Karpas-422 (cell line): ENCODE data around the gene TMEFF2. TPM values are rescaled to one million over a fixed set of nuclear protein-coding genes. Genes with fewer than 3 reads are reported as not detected.

Experiments
- DNase-seq: peaks from one replicate; pipeline ENCODE4 v3.0.0-alpha.2; 2015
- H2AFZ ChIP-seq: fragments of 200-600 bp; sonication (generic); 2 replicates; pipeline ENCODE4 v1.6.1; 2014; ENCODE audit warnings: antibody characterized with exemption, low read length, mixed read lengths
- H3K27ac ChIP-seq: fragments of 200-600 bp; sonication (generic); 2 replicates; pipeline ENCODE4 v1.5.1; 2014; ENCODE audit warnings: mild to moderate bottlenecking, low read length, moderate library complexity
- H3K27me3 ChIP-seq: fragments of 200-600 bp; sonication (generic); 2 replicates; pipeline ENCODE4 v1.6.1; 2014; ENCODE audit warnings: low read length, mixed read lengths
- H3K36me3 ChIP-seq: fragments of 200-600 bp; sonication (generic); 2 replicates; pipeline ENCODE4 v1.6.1; 2014; ENCODE audit warnings: low read length, mixed read lengths; ENCODE audit not compliant: insufficient read depth
- H3K4me1 ChIP-seq: fragments of 200-600 bp; sonication (generic); 2 replicates; pipeline ENCODE4 v1.6.1; 2014; ENCODE audit warnings: mild to moderate bottlenecking, low read length, mixed read lengths
- H3K4me2 ChIP-seq: fragments of 200-600 bp; sonication (generic); 2 replicates; pipeline ENCODE4 v1.6.1; 2014; ENCODE audit warnings: low read length, low read depth, mild to moderate bottlenecking; ENCODE audit not compliant: poor library complexity, severe bottlenecking
- H3K4me3 ChIP-seq: fragments of 200-600 bp; sonication (generic); 2 replicates; pipeline ENCODE4 v1.5.1; 2014; ENCODE audit warnings: mild to moderate bottlenecking, antibody characterized with exemption, low read length, mixed read lengths
- H3K79me2 ChIP-seq: fragments of 200-600 bp; sonication (generic); 2 replicates; pipeline ENCODE4 v1.6.1; 2014; ENCODE audit warnings: mild to moderate bottlenecking, low read length, mixed read lengths
- H3K9ac ChIP-seq: fragments of 200-600 bp; sonication (generic); 2 replicates; pipeline ENCODE4 v1.6.0; 2014; ENCODE audit warnings: low read length
- H3K9me2 ChIP-seq: fragments of 200-600 bp; sonication (generic), shearing (Covaris generic); replicated peaks from 2 replicates; pipeline ENCODE4 v1.6.0; 2014; ENCODE audit warnings: mild to moderate bottlenecking, low read length, moderate library complexity; ENCODE audit not compliant: insufficient read depth
- H3K9me3 ChIP-seq: fragments of 300-700, 200-600 bp; sonication (generic); 2 replicates; pipeline ENCODE4 v1.6.1; 2014; ENCODE audit warnings: low read length, mixed read lengths
- H4K20me1 ChIP-seq: fragments of 200-600 bp; sonication (generic); 2 replicates; pipeline ENCODE4 v1.6.1; 2014; ENCODE audit warnings: mild to moderate bottlenecking, antibody characterized with exemption, low read length, low read depth; ENCODE audit not compliant: insufficient read depth
- total RNA-seq: library from RNA; depleted of rRNA; stranded (reverse); fragments of >200 nt; shearing (Covaris generic); gene quantifications from 2 replicates; pipeline ENCODE4 v1.2.3, GENCODE V29; 2014; ENCODE audit warnings: low replicate concordance

TMEFF2 gene
- total RNA-seq, 1 experiment from 2014 or later, result not detected

GRCh38 chr2:191976436-191976835, 218.3 kb downstream of the TMEFF2 start:
- no peak overlapping the region for H2AFZ ChIP-seq
- H3K4me2 ChIP-seq, result no peak overlapping the region
- no peaks in the 10 kb centered on the region for H3K27me3 ChIP-seq
- H3K79me2 ChIP-seq, result no peaks in the 10 kb centered on the region
- no peaks in the 10 kb centered on the region for H3K4me1 ChIP-seq
- no peaks in the 10 kb centered on the region for H3K9me2 ChIP-seq
- DNase-seq, result no peak
- H3K9me3 ChIP-seq, result no peaks in the 10 kb centered on the region
- no peak overlapping the region for H3K27ac ChIP-seq
- no peaks in the 10 kb centered on the region for H4K20me1 ChIP-seq
- no peak overlapping the region for H3K4me3 ChIP-seq
- no peak overlapping the region for H3K9ac ChIP-seq
- no peaks in the 10 kb centered on the region for H3K36me3 ChIP-seq

- no peaks in the 10 kb centered on the region for H3K9me3 ChIP-seq
- no peak overlapping the region for H3K4me3 ChIP-seq
- H3K4me1 ChIP-seq, result no peaks in the 10 kb centered on the region
- no peaks in the 10 kb centered on the region for H3K36me3 ChIP-seq
- no peaks in the 10 kb centered on the region for H4K20me1 ChIP-seq
- H3K9me2 ChIP-seq, result no peaks in the 10 kb centered on the region
- no peak overlapping the region for H2AFZ ChIP-seq
- H3K9ac ChIP-seq, result no peak overlapping the region
- no peak overlapping the region for H3K27ac ChIP-seq
- H3K4me2 ChIP-seq, result no peak overlapping the region
- H3K27me3 ChIP-seq, result no peaks in the 10 kb centered on the region
- H3K79me2 ChIP-seq, result no peaks in the 10 kb centered on the region
- no peak for DNase-seq
Observed at GRCh38 chr2:191974676-191975075, 220.1 kb downstream of the TMEFF2 start.

- no peak for DNase-seq
- no peaks in the 10 kb centered on the region for H3K79me2 ChIP-seq
- no peak overlapping the region for H2AFZ ChIP-seq
Observed at GRCh38 chr2:191970867-191971266, 223.9 kb downstream of the TMEFF2 start.

GRCh38 chr2:191968120-191968519, 226.6 kb downstream of the TMEFF2 start:
- Histone ChIP-seq H3K9me2 (no peaks in the 10 kb centered on the region), H3K9ac (no peak overlapping the region), H3K4me1 (no peaks in the 10 kb centered on the region), H3K36me3 (no peaks in the 10 kb centered on the region), H2AFZ (no peak overlapping the region), H4K20me1 (no peaks in the 10 kb centered on the region), H3K9me3 (no peaks in the 10 kb centered on the region), H3K27me3 (no peaks in the 10 kb centered on the region), H3K4me3 (no peak overlapping the region), H3K27ac (no peak overlapping the region), H3K79me2 (no peaks in the 10 kb centered on the region), H3K4me2 (no peak overlapping the region)
- DNase-seq, result no peak

More at GRCh38 chr2:191970867-191971266, 223.9 kb downstream of the TMEFF2 start:
- Histone ChIP-seq H3K9me2 (no peaks in the 10 kb centered on the region), H3K4me3 (no peak overlapping the region), H3K4me1 (no peaks in the 10 kb centered on the region), H3K36me3 (no peaks in the 10 kb centered on the region), H3K27ac (no peak overlapping the region), H3K9ac (no peak overlapping the region), H3K9me3 (no peaks in the 10 kb centered on the region), H3K27me3 (no peaks in the 10 kb centered on the region), H4K20me1 (no peaks in the 10 kb centered on the region), H3K4me2 (no peak overlapping the region)

- Histone ChIP-seq H3K4me3 (no peak overlapping the region), H3K27ac (no peak overlapping the region), H3K79me2 (no peaks in the 10 kb centered on the region), H3K4me1 (no peaks in the 10 kb centered on the region), H3K9me3 (no peaks in the 10 kb centered on the region), H3K9me2 (no peaks in the 10 kb centered on the region), H3K36me3 (no peaks in the 10 kb centered on the region), H3K4me2 (no peak overlapping the region), H2AFZ (no peak overlapping the region), H4K20me1 (no peaks in the 10 kb centered on the region), H3K27me3 (no peaks in the 10 kb centered on the region), H3K9ac (no peak overlapping the region)
- DNase-seq, result no peak
Observed at GRCh38 chr2:191965733-191966132, 229.0 kb downstream of the TMEFF2 start.

GRCh38 chr2:191961556-191961955, 233.2 kb downstream of the TMEFF2 start:
- Histone ChIP-seq H3K4me1 (no peaks in the 10 kb centered on the region), H3K79me2 (no peaks in the 10 kb centered on the region), H3K9me2 (no peaks in the 10 kb centered on the region), H3K4me3 (no peak overlapping the region), H3K27ac (no peak overlapping the region), H3K4me2 (no peak overlapping the region), H3K9me3 (no peaks in the 10 kb centered on the region), H3K27me3 (no peaks in the 10 kb centered on the region), H3K36me3 (no peaks in the 10 kb centered on the region), H2AFZ (no peak overlapping the region), H3K9ac (no peak overlapping the region), H4K20me1 (no peaks in the 10 kb centered on the region)
- no peak for DNase-seq

- H4K20me1 ChIP-seq, result no peaks in the 10 kb centered on the region
- DNase-seq, result no peak
- H3K9ac ChIP-seq, result no peak overlapping the region
- H3K4me2 ChIP-seq, result no peak overlapping the region
- no peaks in the 10 kb centered on the region for H3K36me3 ChIP-seq
- H3K27ac ChIP-seq, result no peak overlapping the region
- no peaks in the 10 kb centered on the region for H3K79me2 ChIP-seq
- no peaks in the 10 kb centered on the region for H3K9me2 ChIP-seq
- H3K9me3 ChIP-seq, result no peaks in the 10 kb centered on the region
- no peaks in the 10 kb centered on the region for H3K4me1 ChIP-seq
- H3K4me3 ChIP-seq, result no peak overlapping the region
- no peak overlapping the region for H2AFZ ChIP-seq
- no peaks in the 10 kb centered on the region for H3K27me3 ChIP-seq
Observed at GRCh38 chr2:191959209-191959608, 235.5 kb downstream of the TMEFF2 start.

GRCh38 chr2:191957996-191958860, 236.5 kb downstream of the TMEFF2 start:
- Histone ChIP-seq H4K20me1 (no peaks in the 10 kb centered on the region), H3K9me2 (no peaks in the 10 kb centered on the region), H3K27ac (no peak overlapping the region), H3K4me1 (no peaks in the 10 kb centered on the region), H3K9ac (no peak overlapping the region), H2AFZ (no peak overlapping the region), H3K79me2 (no peaks in the 10 kb centered on the region), H3K9me3 (no peaks in the 10 kb centered on the region), H3K4me2 (no peak overlapping the region), H3K27me3 (no peaks in the 10 kb centered on the region), H3K4me3 (no peak overlapping the region), H3K36me3 (no peaks in the 10 kb centered on the region)
- no peak for DNase-seq
